ENCODE results near the gene RRAGD.

Gene RRAGD

GRCh38 chr6:89323511-89323971 lies 88.5 kb downstream of the RRAGD start:
- no peak overlapping the region for H3K4me3 ChIP-seq (ENCODE audit: low read length)
- TF ChIP-seq CTCF (conservative IDR thresholded peaks at IDR 0.05; ENCODE audit: low read length): no peak
- no peak for DNase-seq (ENCODE audit: low read depth)

GRCh38 chr6:89321131-89321970 lies 90.7 kb downstream of the RRAGD start:
- no peak overlapping the region for H3K4me3 ChIP-seq (ENCODE audit: low read length)
- no peak for DNase-seq (ENCODE audit: low read depth)
- TF ChIP-seq CTCF (conservative IDR thresholded peaks at IDR 0.05; ENCODE audit: low read length): no peak

- H3K4me3 ChIP-seq (ENCODE audit: low read length): no peak overlapping the region
These were observed 92.0 kb downstream of the RRAGD start for GRCh38 chr6:89320012-89320559.

GRCh38 chr6:89317067-89317466 lies 95.0 kb downstream of the RRAGD start:
- DNase-seq (ENCODE audit: low read depth): no peak
- no peak overlapping the region for H3K4me3 ChIP-seq (ENCODE audit: low read length)
- no peak for TF ChIP-seq CTCF (conservative IDR thresholded peaks at IDR 0.05; ENCODE audit: low read length)

More at GRCh38 chr6:89320012-89320559, 92.0 kb downstream of the RRAGD start:
- no peak for DNase-seq (ENCODE audit: low read depth)
- TF ChIP-seq CTCF (conservative IDR thresholded peaks at IDR 0.05; ENCODE audit: low read length): no peak

- no peak within 1 kb of the TSS for H3K4me3 ChIP-seq (ENCODE audit: low read length)
- DNase-seq (ENCODE audit: low read depth): no peak
These were observed 96.7 kb downstream of the RRAGD start, which contains the start of gene GABRR2 for GRCh38 chr6:89315249-89315885. Gene GABRR2 (minus strand): TSS chr6:89315299. CDS start chr6:89315165, 134 bp downstream.

GRCh38 chr6:89314692-89315091 lies 97.4 kb downstream of the RRAGD start:
- no peak overlapping the region for H3K4me3 ChIP-seq (ENCODE audit: low read length)
- DNase-seq (ENCODE audit: low read depth): no peak
- no peak for TF ChIP-seq CTCF (conservative IDR thresholded peaks at IDR 0.05; ENCODE audit: low read length)

More at GRCh38 chr6:89315249-89315885, 96.7 kb downstream of the RRAGD start, which contains the start of gene GABRR2:
- TF ChIP-seq CTCF (conservative IDR thresholded peaks at IDR 0.05; ENCODE audit: low read length): no peak

Measured in AG10803 (cell line).